KG1 (cell line): ENCODE data around the gene CLEC9A.

ENCODE experiments used
- DNase-seq: peaks from one replicate; lab custom pipeline; 2025; lab: John Stamatoyannopoulos, UW

The CLEC9A gene

GRCh38 chr12:10067942-10068341, 37.5 kb downstream of the CLEC9A start:
- peak; percentile 27 for DNase-seq

GRCh38 chr12:10068644-10069043, 38.2 kb downstream of the CLEC9A start:
- no peak for DNase-seq

GRCh38 chr12:10069099-10069498, 38.6 kb downstream of the CLEC9A start:
- peak; percentile 61 for DNase-seq

- no peak for DNase-seq
Measured at GRCh38 chr12:10069976-10070375, 39.5 kb downstream of the CLEC9A start.

- no peak for DNase-seq
Measured at GRCh38 chr12:10070380-10070779, 39.9 kb downstream of the CLEC9A start.

GRCh38 chr12:10072131-10072530, 41.6 kb downstream of the CLEC9A start:
- DNase-seq = no peak

GRCh38 chr12:10073261-10073660, 42.8 kb downstream of the CLEC9A start:
- no peak for DNase-seq

- no peak for DNase-seq
Measured at GRCh38 chr12:10075451-10075850, 45.0 kb downstream of the CLEC9A start.

- no peak for DNase-seq
Measured at GRCh38 chr12:10082117-10082874, 51.8 kb downstream of the CLEC9A start.

GRCh38 chr12:10084733-10085132, 54.3 kb downstream of the CLEC9A start:
- no peak for DNase-seq

- no peak for DNase-seq
Measured at GRCh38 chr12:10086387-10086786, 55.9 kb downstream of the CLEC9A start.

- DNase-seq = no peak
Measured at GRCh38 chr12:10088031-10088430, 57.5 kb downstream of the CLEC9A start.

GRCh38 chr12:10088955-10089900, 58.7 kb downstream of the CLEC9A start:
- no peak for DNase-seq

- DNase-seq = no peak
Measured at GRCh38 chr12:10094646-10095395, 64.3 kb downstream of the CLEC9A start.

GRCh38 chr12:10095971-10096370, 65.5 kb downstream of the CLEC9A start:
- no peak for DNase-seq

- DNase-seq = no peak
Measured at GRCh38 chr12:10097521-10097920, 67.0 kb downstream of the CLEC9A start.

- no peak for DNase-seq
Measured at GRCh38 chr12:10098791-10099190, 68.3 kb downstream of the CLEC9A start, which contains the start of gene CLEC1A. CLEC1A (minus strand) TSS chr12:10098985; CDS start chr12:10098922, 63 bp downstream.

GRCh38 chr12:10101042-10101579, 70.6 kb downstream of the CLEC9A start:
- no peak for DNase-seq

- DNase-seq = no peak
Measured at GRCh38 chr12:10101648-10102220, 71.3 kb downstream of the CLEC9A start.

GRCh38 chr12:10102322-10102721, 71.8 kb downstream of the CLEC9A start:
- no peak for DNase-seq

- DNase-seq = no peak
Measured at GRCh38 chr12:10110256-10110844, 79.9 kb downstream of the CLEC9A start.
